WERI-Rb-1 (cell line): ENCODE measurements around the gene CXCL6.

Experiments
- DNase-seq: peaks from one replicate; pipeline ENCODE4 v3.0.0-alpha.2; 2020
- H3K27ac ChIP-seq: fragments of 250-450 bp; sonication (Bioruptor Pico); 2 replicates; pipeline ENCODE4 v1.5.1; 2020; ENCODE audit warnings: mild to moderate bottlenecking, moderate library complexity
- H3K27me3 ChIP-seq: fragments of 250-450 bp; sonication (Bioruptor Pico); 2 replicates; pipeline ENCODE4 v1.5.1; 2021; ENCODE audit warnings: mild to moderate bottlenecking, low read depth, moderate library complexity; ENCODE audit not compliant: insufficient read depth, severe bottlenecking
- H3K36me3 ChIP-seq: fragments of 250-450 bp; sonication (Bioruptor Pico); 2 replicates; pipeline ENCODE4 v1.5.1; 2020; ENCODE audit warnings: mild to moderate bottlenecking, moderate library complexity
- H3K4me3 ChIP-seq: 2 replicates; pipeline ENCODE4 v1.5.1; 2011; ENCODE audit warnings: low read depth, mild to moderate bottlenecking, control low read depth, low read length
- H3K9me3 ChIP-seq: fragments of 250-450 bp; sonication (Bioruptor Pico); 2 replicates; pipeline ENCODE4 v1.5.1; 2021; ENCODE audit warnings: mild to moderate bottlenecking, moderate library complexity; ENCODE audit not compliant: severe bottlenecking
- CTCF ChIP-seq: IDR thresholded peaks from 2 replicates; pipeline ENCODE4 v1.5.1; 2011; ENCODE audit warnings: low read depth, mild to moderate bottlenecking, control low read depth, inconsistent platforms, low read length

CXCL6 gene

GRCh38 chr4:73851293-73851692 is 14.8 kb downstream of the CXCL6 start:
- Histone ChIP-seq H3K9me3 (no peaks in the 10 kb centered on the region), H3K4me3 (no peak overlapping the region), H3K27ac (no peak overlapping the region), H3K27me3 (no peaks in the 10 kb centered on the region), H3K36me3 (no peaks in the 10 kb centered on the region)
- TF ChIP-seq CTCF = no peak
- DNase-seq = no peak

GRCh38 chr4:73852771-73853170 is 16.3 kb downstream of the CXCL6 start:
- H3K9me3 ChIP-seq = no peaks in the 10 kb centered on the region
- no peaks in the 10 kb centered on the region for H3K27me3 ChIP-seq
- no peak for DNase-seq
- H3K27ac ChIP-seq = no peak overlapping the region
- H3K36me3 ChIP-seq = no peaks in the 10 kb centered on the region
- no peak overlapping the region for H3K4me3 ChIP-seq
- TF ChIP-seq CTCF = no peak

- Histone ChIP-seq H3K27ac (no peak within 1 kb of the TSS), H3K4me3 (no peak within 1 kb of the TSS), H3K36me3 (no peaks in the 10 kb centered on the region), H3K27me3 (no peaks in the 10 kb centered on the region), H3K9me3 (no peaks in the 10 kb centered on the region)
- DNase-seq = no peak
- TF ChIP-seq CTCF = no peak
These were observed 16.8 kb downstream of the CXCL6 start, which contains the start of gene PF4V1 for GRCh38 chr4:73853246-73853704. Gene PF4V1, plus strand, starts transcription at chr4:73853296. Its CDS starts 67 bp downstream, at chr4:73853363.

GRCh38 chr4:73853718-73854473 is 17.4 kb downstream of the CXCL6 start:
- no peak overlapping the region for H3K4me3 ChIP-seq
- no peak for DNase-seq
- H3K27ac ChIP-seq = no peak overlapping the region
- no peaks in the 10 kb centered on the region for H3K9me3 ChIP-seq
- H3K36me3 ChIP-seq = no peaks in the 10 kb centered on the region
- H3K27me3 ChIP-seq = no peaks in the 10 kb centered on the region
- TF ChIP-seq CTCF = no peak

GRCh38 chr4:73855406-73855805 is 18.9 kb downstream of the CXCL6 start:
- Histone ChIP-seq H3K27ac (no peak overlapping the region), H3K36me3 (no peaks in the 10 kb centered on the region), H3K9me3 (no peaks in the 10 kb centered on the region), H3K27me3 (no peaks in the 10 kb centered on the region), H3K4me3 (no peak overlapping the region)
- TF ChIP-seq CTCF = no peak
- no peak for DNase-seq

- Histone ChIP-seq H3K9me3 (no peaks in the 10 kb centered on the region), H3K36me3 (no peaks in the 10 kb centered on the region), H3K27me3 (no peaks in the 10 kb centered on the region), H3K4me3 (no peak overlapping the region), H3K27ac (no peak overlapping the region)
- DNase-seq = no peak
- no peak for TF ChIP-seq CTCF
These were observed 20.0 kb downstream of the CXCL6 start for GRCh38 chr4:73856518-73856917.
